Gastrocnemius medialis (tissue), 4 donors: Measurements from ENCODE around the gene NKAP. TPM values are rescaled to one million over a fixed set of nuclear protein-coding genes. Genes with fewer than 3 reads are reported as not detected.
"Not testable (repeated sequence)": the region's sequence is repeated elsewhere in the genome, so short reads cannot be mapped to it uniquely, and the experiment has no call there.

ENCODE experiments used
- ATAC-seq, 2 donors: fragments of 150-250 bp; one replicate each; pipeline ENCODE4 v1.9.1; 2016
- DNase-seq, 2 donors: peaks; one replicate each; pipeline ENCODE4 v3.0.0-alpha.2; 2019
- H3K27ac ChIP-seq, 4 donors: fragments of 200-600 bp; sonication (generic); 1 replicate in 1 of 4; 2 replicates in 3 of 4; pipeline ENCODE4 v1.5.1; 2016 to 2018; ENCODE audit warnings: mild to moderate bottlenecking in 2 of 4, moderate library complexity in 1 of 4
- H3K27me3 ChIP-seq, 3 donors: fragments of 200-600 bp; sonication (generic) in 2 of 3; 1 replicate in 1 of 3; 2 replicates in 2 of 3; pipeline versions ENCODE4 v1.5.1 to v1.6.0; 2016 to 2019; ENCODE audit warnings: mild to moderate bottlenecking in 1 of 3, moderate library complexity in 1 of 3
- H3K36me3 ChIP-seq, 2 donors: fragments of 200-600 bp; sonication (generic) in 1 of 2; one replicate each; pipeline ENCODE4 v1.5.1; 2017 to 2018
- H3K4me1 ChIP-seq, 2 donors: fragments of 200-600 bp; sonication (generic) in 1 of 2; one replicate each; pipeline ENCODE4 v1.5.1; 2016 to 2017; ENCODE audit warnings: mild to moderate bottlenecking in 2 of 2
- H3K4me3 ChIP-seq, 4 donors: fragments of 200-600 bp; sonication (generic) in 3 of 4; 1 replicate in 1 of 4; 2 replicates in 3 of 4; pipeline ENCODE4 v1.5.1; 2016 to 2019; ENCODE audit warnings: mild to moderate bottlenecking in 2 of 4
- H3K9me3 ChIP-seq, 3 donors: fragments of 200-600 bp; sonication (generic) in 2 of 3; 1 replicate in 1 of 3; 2 replicates in 2 of 3; pipeline ENCODE4 v1.5.1; 2016 to 2019
- CTCF ChIP-seq, 5 experiments: fragments of 450-650 bp in 3 of 5; fragments of 200-600 bp in 2 of 5; sonication (generic) in 2 of 5; IDR thresholded peaks in 4 of 5; conservative IDR thresholded peaks in 1 of 5; 1 replicate in 4 of 5; 2 replicates in 1 of 5; pipeline ENCODE4 v1.5.1; 2016 to 2019; ENCODE audit warnings: antibody characterized with exemption in 5 of 5, mild to moderate bottlenecking in 3 of 5, moderate library complexity in 3 of 5
- POLR2A ChIP-seq, 2 donors: fragments of 450-650 bp; IDR thresholded peaks; one replicate each; pipeline ENCODE4 v1.6.1; 2017; ENCODE audit warnings: antibody characterized with exemption in 2 of 2, mild to moderate bottlenecking in 2 of 2, moderate library complexity in 2 of 2
- in situ Hi-C, 4 donors: fragments of 200-750 bp; cut with MboI; loops; one replicate each; pipeline versions ENCODE4 v1.15.0 to v1.8.0; 2017; ENCODE audit warnings: low sequenced_read_pairs in 4 of 4
- intact Hi-C: fragments of 100-400 bp; cut with DNase I; formaldehyde crosslinking; loops from one replicate; pipeline ENCODE4 v1.15.1; 2023; ENCODE audit warnings: low total_unique reads
- total RNA-seq, 4 donors: library from RNA; depleted of rRNA; stranded (reverse); fragments of >200 nt; gene quantifications; one replicate each; pipeline versions ENCODE4 v1.1.0 to v1.2.3, GENCODE V29; 2016

The NKAP gene
- total RNA-seq, 4 donors from 2014 or later = 3.4 to 5.1 (median 4.3) TPM

- in situ Hi-C loops = no loop called here
- TF ChIP-seq POLR2A (IDR thresholded peaks at IDR 0.05) (no peak), CTCF (IDR thresholded peaks at IDR 0.05 in 4 of 5, conservative IDR thresholded peaks at IDR 0.05 in 1 of 5) (no peak)
- no peaks in the 10 kb centered on the region for H3K36me3 ChIP-seq
- H3K9me3 ChIP-seq = no peaks in the 10 kb centered on the region
- intact Hi-C loops = loop anchor here (5.0 to 10.0 kb wide), 3 partner anchors 70 to 475 kb away; partner anchors contain the start of genes NDUFA1, RNF113A and SLC25A5
- ATAC-seq (no peak), DNase-seq (no peak)
- H3K27ac ChIP-seq = peak overlapping the region; percentile 81 to 90 (median 86)
- peaks cover 6 to 15% of the 10 kb centered on the region in 2 donors for H3K4me1 ChIP-seq
- peak overlapping the region; percentile 61 to 76 (median 66) for H3K4me3 ChIP-seq
- H3K27me3 ChIP-seq = no peaks in the 10 kb centered on the region
Measured at GRCh38 chrX:119942173-119942819, 1.3 kb downstream of the NKAP start.

- in situ Hi-C loops = no loop called here
Measured at GRCh38 chrX:119941336-119941735, 2.2 kb downstream of the NKAP start.

GRCh38 chrX:119935215-119935874 lies 8.2 kb downstream of the NKAP start:
- ATAC-seq (no peak), DNase-seq (no peak)
- H3K4me3 ChIP-seq = no peak overlapping the region
- H3K36me3 ChIP-seq = peaks cover 0 to 34% of the 10 kb centered on the region in 2 donors
- no peak overlapping the region for H3K27ac ChIP-seq
- in situ Hi-C loops = no loop called here
- H3K4me1 ChIP-seq = no peaks in the 10 kb centered on the region
- no peaks in the 10 kb centered on the region for H3K9me3 ChIP-seq
- no peaks in the 10 kb centered on the region for H3K27me3 ChIP-seq
- intact Hi-C loops = no loop called here
- TF ChIP-seq POLR2A (IDR thresholded peaks at IDR 0.05) (no peak), CTCF (IDR thresholded peaks at IDR 0.05 in 4 of 5, conservative IDR thresholded peaks at IDR 0.05 in 1 of 5) (no peak)

More at GRCh38 chrX:119941336-119941735, 2.2 kb downstream of the NKAP start:
- Histone ChIP-seq H3K9me3 (no peaks in the 10 kb centered on the region), H3K4me1 (peaks cover 6 to 15% of the 10 kb centered on the region in 2 donors), H3K27me3 (no peaks in the 10 kb centered on the region), H3K27ac (no peak overlapping the region), H3K36me3 (no peaks in the 10 kb centered on the region), H3K4me3 (no peak overlapping the region)
- TF ChIP-seq CTCF (IDR thresholded peaks at IDR 0.05 in 4 of 5, conservative IDR thresholded peaks at IDR 0.05 in 1 of 5) = no peak
- no peak for TF ChIP-seq POLR2A (IDR thresholded peaks at IDR 0.05)
- intact Hi-C loops = loop anchor here (5.0 to 10.0 kb wide), 3 partner anchors 69 to 474 kb away; partner anchors contain the start of genes NDUFA1, RNF113A and SLC25A5
- ATAC-seq (no peak), DNase-seq (no peak)

GRCh38 chrX:119922391-119922790 lies 21.2 kb downstream of the NKAP start:
- ATAC-seq, H3K9me3 ChIP-seq, DNase-seq, H3K27me3 ChIP-seq, H3K4me1 ChIP-seq, H3K27ac ChIP-seq, in situ Hi-C loops, H3K36me3 ChIP-seq, intact Hi-C loops, H3K4me3 ChIP-seq: not testable (repeated sequence)

- TF ChIP-seq CTCF (IDR thresholded peaks at IDR 0.05 in 4 of 5, conservative IDR thresholded peaks at IDR 0.05 in 1 of 5) = no peak
- TF ChIP-seq POLR2A (IDR thresholded peaks at IDR 0.05) = no peak
- H3K4me3 ChIP-seq = no peak overlapping the region
- H3K36me3 ChIP-seq = no peaks in the 10 kb centered on the region
Measured at GRCh38 chrX:119919835-119920585, 23.5 kb downstream of the NKAP start.

More at GRCh38 chrX:119919835-119920585, 23.5 kb downstream of the NKAP start:
- no peak for DNase-seq
- ATAC-seq = no peak
- in situ Hi-C loops (no loop called here), intact Hi-C loops (no loop called here)
- H3K4me1 ChIP-seq = no peaks in the 10 kb centered on the region
- no peaks in the 10 kb centered on the region for H3K9me3 ChIP-seq
- H3K27ac ChIP-seq = no peak overlapping the region
- no peaks in the 10 kb centered on the region for H3K27me3 ChIP-seq
